ENCODE data around the gene ATP7B.
"Not testable (repeated sequence)": the region's sequence is repeated elsewhere in the genome, so short reads cannot be mapped to it uniquely, and the experiment has no call there.

ATP7B gene

DNA sequence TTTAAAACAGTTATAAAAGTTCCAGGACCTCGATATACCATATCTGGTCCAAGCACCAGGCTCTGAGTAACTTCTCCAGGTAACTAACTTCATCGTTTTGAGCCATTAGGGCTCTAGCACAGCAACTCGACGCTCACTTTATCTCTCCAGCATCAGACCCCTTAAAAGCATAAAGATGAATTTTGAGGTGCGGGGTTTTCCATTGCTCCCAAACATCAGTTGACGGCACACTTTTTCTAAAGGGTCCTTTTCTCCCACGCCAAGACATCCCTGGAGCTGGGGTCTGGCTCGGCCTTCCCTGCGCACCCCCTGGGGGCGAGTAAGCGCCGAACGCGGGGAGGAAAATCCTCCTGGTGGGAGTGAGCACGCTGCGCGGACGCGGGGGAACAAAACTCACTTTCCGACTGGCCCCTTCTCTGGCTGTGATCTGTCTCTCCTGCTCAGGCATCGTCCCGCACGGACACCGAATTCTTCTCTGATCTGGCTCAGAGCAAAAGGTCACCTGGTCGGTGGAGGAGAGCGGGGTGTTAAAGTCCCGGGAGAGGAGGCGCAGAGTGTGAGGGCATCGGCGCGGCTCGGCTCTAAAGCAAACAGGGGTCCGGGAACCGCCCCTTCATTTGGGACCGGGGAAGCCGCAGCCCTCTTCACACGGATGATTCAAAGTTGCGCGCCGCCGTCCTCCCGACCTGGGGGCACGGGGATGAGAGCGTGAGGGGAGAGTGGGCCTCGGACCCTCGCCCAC is at the start of gene ATP7B:
Gene ATP7B, minus strand, starts transcription at position 561 of the 742 bp plus-strand sequence. Its CDS starts 113 bp downstream, at position 448.
- DNase-seq (ENCODE audit: low read depth in 1 of 2, low spot score in 1 of 2), result peak in 1 of 2 donors; percentile 2

GRCh38 chr13:52053460-52053859 is 42.2 kb upstream of the ATP7B start:
- DNase-seq (ENCODE audit: low read depth in 1 of 2, low spot score in 1 of 2), result no peak

DNA sequence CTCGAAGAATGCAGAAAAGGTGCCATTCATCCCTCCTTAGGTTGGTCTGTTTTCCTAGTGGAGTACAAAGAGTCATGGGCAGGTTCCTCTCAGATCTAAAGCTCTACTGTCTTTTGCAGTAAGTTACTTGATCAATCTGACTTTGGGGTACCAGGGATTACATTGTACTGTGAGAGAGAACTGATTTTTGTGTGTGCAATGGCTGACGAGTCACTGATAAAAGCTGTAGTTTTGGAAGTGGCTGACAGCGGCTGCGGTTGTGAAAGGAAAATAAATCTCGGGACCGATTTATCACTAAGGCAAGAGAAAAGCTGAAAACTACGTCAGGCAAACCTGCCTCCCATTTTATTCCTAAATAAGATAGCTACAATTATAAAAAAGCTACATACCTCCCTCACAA is 40.1 kb upstream of the ATP7B start:
- DNase-seq (ENCODE audit: low read depth in 1 of 2, low spot score in 1 of 2), result no peak

DNA sequence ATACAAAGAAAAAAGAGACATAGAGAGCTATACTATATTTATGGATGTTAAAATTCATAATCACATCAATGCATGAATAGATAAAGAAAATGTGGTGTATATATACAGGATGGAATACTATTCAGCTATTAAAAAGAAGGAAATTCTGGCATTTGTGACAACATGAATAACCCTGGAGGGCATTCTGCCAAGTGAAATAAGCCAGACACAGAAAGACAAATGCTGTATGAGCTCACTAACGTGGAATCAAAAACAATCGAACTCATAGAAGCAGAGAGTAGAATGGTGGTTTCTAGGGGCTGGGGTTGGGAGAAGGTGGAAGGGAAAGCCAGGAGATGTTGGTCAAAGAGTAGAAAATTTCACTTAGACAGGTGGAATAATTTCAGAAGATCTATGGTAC is 37.3 kb upstream of the ATP7B start:
- no peak for DNase-seq (ENCODE audit: low read depth in 1 of 2, low spot score in 1 of 2)

GRCh38 chr13:52047463-52047862 is 36.2 kb upstream of the ATP7B start:
- DNase-seq (ENCODE audit: low read depth in 1 of 2, low spot score in 1 of 2), result no peak

DNA sequence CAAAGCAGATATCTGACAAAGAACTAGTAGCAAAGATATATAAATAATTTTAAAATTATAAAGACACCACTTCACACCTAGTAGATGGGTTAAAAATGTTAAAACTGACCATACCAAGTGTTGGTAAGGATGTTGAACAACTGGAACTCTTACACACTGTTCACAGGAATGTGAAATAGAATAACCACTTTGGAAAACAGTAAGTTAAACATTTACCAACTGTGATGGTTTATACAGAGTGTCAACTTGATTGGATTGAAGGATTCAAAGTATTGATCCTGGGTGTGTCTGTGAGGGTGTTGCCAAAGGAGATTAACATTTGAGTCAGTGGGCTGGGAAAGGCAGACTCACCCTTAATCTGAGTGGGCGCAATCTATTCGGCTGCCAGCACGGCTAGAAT is 32.4 kb upstream of the ATP7B start:
- no peak for DNase-seq (ENCODE audit: low read depth in 1 of 2, low spot score in 1 of 2)

GRCh38 chr13:52036037-52036436 is 24.8 kb upstream of the ATP7B start:
- DNase-seq (ENCODE audit: low read depth in 1 of 2, low spot score in 1 of 2), result no peak

GRCh38 chr13:52034616-52035226 is 23.5 kb upstream of the ATP7B start:
- no peak for DNase-seq (ENCODE audit: low read depth in 1 of 2, low spot score in 1 of 2)

DNA sequence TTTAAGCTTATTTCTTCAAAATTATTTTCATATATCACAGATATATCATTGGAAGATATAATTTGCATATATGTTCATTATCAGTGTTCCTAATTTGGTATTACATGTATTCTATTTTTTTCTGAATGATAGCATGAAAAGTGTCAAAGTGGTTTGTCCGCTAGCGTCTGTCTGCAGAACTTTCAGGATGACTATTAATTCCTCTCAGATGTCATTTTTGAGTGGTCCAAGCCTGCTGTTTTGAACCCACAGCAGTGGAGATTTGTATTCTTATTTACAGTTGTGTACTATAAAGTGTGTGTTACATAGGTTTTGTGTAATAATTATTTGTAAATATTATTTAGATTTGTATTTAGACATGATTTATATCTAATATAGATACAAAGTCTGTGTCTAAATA is 21.8 kb upstream of the ATP7B start:
- no peak for DNase-seq (ENCODE audit: low read depth in 1 of 2, low spot score in 1 of 2)

GRCh38 chr13:52030401-52030800 is 19.2 kb upstream of the ATP7B start:
- not testable (repeated sequence) for DNase-seq (ENCODE audit: low read depth in 1 of 2, low spot score in 1 of 2)

- DNase-seq (ENCODE audit: low read depth in 1 of 2, low spot score in 1 of 2), result no peak
Measured at GRCh38 chr13:52029569-52029968, 18.3 kb upstream of the ATP7B start.

DNA sequence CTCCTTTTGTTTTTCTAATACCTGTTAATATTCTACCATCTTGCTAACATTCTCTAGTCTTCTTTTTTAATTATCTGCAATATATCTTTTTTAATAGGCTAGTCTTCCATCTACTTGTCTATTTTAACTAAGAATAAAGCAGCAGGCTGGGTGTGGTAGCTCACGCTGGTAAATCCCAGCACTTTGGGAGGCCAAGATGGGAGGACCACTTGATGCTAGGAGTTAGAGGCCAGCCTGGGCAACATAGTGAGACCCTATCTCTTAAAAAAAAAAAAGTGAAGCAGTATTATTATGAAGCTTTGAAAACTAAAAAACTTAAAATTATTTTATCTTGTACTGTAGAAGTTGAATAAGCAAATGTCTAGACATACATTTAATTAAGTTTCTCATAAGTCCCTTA is 16.6 kb upstream of the ATP7B start:
- DNase-seq (ENCODE audit: low read depth in 1 of 2, low spot score in 1 of 2), result no peak

GRCh38 chr13:52026246-52026626 is 15.0 kb upstream of the ATP7B start:
- DNase-seq (ENCODE audit: low read depth in 1 of 2, low spot score in 1 of 2), result no peak

GRCh38 chr13:52025475-52026245 is 14.4 kb upstream of the ATP7B start:
- no peak for DNase-seq (ENCODE audit: low read depth in 1 of 2, low spot score in 1 of 2)

- DNase-seq (ENCODE audit: low read depth in 1 of 2, low spot score in 1 of 2), result no peak
Measured at GRCh38 chr13:52024481-52024880, 13.2 kb upstream of the ATP7B start, which contains the start of gene UTP14C. Gene UTP14C, plus strand, starts transcription at chr13:52024691. Its CDS starts 4,114 bp downstream, at chr13:52028805.

DNA sequence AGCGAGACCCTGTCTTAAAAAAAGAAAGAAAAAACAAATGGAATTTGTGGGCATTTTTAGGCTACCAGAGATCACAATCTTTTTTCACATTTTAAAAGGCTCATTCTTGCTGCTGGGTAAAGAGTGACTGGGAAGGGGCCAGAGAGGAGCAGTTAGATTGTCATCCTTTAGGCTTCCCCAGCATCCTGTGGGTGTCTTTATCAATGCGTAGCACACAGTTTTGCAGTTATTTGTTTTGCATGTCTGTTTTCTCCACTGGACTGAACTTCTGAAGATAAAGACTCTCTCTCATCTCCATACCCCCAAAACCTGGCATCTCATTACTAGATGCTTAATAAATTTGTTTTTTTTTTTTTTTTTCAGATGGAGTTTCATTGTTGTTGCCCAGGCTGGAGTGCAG is 11.1 kb upstream of the ATP7B start:
- DNase-seq (ENCODE audit: low read depth in 1 of 2, low spot score in 1 of 2), result no peak

DNA sequence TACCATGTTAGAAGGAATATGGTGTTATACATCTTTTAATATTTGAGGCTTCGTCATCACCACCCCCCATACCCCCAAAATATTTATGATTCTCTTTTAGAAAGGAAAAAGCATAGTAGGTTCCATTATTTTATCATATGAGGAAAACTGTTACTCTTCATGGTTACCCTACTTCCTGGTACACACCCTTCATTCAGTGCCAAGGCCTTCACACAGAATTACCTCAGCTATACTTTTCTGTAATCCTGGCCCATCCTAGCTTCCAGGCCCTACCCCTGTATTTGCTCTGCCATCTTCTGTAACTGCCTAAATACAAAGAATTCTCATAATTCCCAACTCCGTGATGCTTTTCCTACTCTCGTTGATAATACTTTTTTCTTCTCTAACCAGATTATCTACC is 8.9 kb upstream of the ATP7B start:
- DNase-seq (ENCODE audit: low read depth in 1 of 2, low spot score in 1 of 2), result no peak

GRCh38 chr13:52016296-52016695 is 5.0 kb upstream of the ATP7B start:
- DNase-seq (ENCODE audit: low read depth in 1 of 2, low spot score in 1 of 2), result no peak

DNA sequence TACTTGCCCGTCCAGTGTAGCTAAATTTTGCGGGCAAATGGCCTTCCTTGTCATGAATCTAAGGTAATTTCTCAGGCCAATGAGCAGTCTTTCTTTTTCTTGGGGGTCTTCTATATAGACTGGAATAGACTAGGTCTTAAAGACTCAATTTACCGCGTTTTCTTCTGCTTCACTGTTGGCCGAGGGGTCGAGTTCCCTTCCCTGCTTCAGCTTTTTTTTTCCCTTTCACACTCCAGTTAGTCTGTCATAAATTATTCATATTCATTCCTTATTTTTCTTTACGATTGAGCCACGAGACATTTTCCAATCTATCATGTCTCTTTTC is 1.2 kb upstream of the ATP7B start:
- DNase-seq (ENCODE audit: low read depth in 1 of 2, low spot score in 1 of 2), result no peak

DNA sequence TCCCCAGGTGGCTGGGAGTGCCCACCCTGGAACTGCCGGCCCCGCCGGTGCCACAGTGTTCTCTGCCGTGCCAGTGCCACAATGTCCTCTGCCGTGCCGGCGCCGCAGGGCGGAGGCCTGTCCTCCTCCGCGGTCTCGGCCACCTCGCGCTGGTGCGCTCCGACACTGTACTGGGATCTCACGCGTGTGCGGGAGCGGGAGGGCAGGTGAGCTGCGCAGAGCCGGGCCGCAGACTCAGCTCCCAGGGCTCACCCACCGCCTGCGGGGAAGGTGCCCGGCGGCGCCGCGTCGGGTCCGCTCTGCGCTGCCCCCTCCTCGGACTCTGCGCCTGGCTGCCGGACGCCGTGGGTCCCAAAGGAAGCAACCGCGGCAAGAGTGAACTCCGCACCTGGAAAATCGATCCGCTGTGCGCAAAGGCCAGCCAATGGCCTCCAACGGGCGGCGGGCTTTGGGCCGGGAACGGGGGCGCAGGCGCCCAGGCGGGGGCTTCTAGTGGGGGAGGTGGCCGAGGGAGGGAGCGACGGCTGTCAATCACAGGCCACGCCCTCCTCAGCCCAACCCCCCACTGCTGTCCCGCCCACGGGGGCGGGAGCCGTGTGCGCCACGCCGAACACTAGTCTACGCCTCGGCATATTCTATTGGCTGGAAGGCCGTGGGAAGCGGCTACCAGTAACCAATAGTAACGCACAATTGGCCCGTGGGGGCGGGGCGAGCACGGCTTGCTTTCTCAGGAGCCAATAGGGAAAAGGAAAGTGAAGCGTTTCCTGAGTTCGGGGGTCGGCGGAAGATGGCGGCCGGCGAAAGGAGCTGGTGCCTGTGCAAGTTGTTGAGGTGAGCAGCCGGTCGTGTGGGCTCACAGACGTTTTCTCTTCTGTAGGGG is 622 bp upstream of the ATP7B start, which contains the start of gene ALG11:
Gene ALG11, plus strand, starts transcription at position 767 of the 880 bp plus-strand sequence. Its CDS starts 21 bp downstream, at position 788.
- DNase-seq (ENCODE audit: low read depth in 1 of 2, low spot score in 1 of 2), result peak; percentile 99

DNA sequence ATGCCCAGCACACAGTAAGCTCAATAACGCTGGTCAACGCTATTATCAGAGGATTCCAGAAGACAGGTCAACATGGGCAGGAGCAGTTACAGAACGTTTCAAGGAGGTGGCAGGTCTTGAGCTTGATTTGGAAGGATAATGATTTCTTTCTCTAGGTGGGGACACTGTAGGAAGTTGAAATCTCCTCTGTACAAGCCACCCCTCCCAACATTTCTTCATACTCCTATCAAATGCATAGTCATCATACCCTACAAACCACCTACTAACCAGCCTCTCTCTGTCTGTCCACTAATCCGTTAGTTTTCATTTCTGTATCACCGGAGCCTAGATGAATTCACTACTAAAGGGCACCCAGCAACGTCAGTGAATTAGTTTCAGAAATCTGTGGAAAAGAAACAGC is 1.3 kb downstream of the ATP7B start:
- no peak for DNase-seq (ENCODE audit: low read depth in 1 of 2, low spot score in 1 of 2)
